ENCODE data around the gene NDUFAF8.

The NDUFAF8 gene

GRCh38 chr17:81277421-81277820, 38.3 kb downstream of the NDUFAF8 start:
- no peak for DNase-seq (ENCODE audit: extremely low read depth, insufficient read length)
- Histone ChIP-seq H3K36me3 (ENCODE audit: control insufficient read depth, insufficient read depth, low read length) (peaks cover 46% of the 10 kb centered on the region), H3K4me3 (replicated peaks; ENCODE audit: low read depth, low read length) (no peak overlapping the region), H3K27me3 (replicated peaks; ENCODE audit: control insufficient read depth, insufficient read depth, low read length) (no peaks in the 10 kb centered on the region)
- TF ChIP-seq, protein P1, sequence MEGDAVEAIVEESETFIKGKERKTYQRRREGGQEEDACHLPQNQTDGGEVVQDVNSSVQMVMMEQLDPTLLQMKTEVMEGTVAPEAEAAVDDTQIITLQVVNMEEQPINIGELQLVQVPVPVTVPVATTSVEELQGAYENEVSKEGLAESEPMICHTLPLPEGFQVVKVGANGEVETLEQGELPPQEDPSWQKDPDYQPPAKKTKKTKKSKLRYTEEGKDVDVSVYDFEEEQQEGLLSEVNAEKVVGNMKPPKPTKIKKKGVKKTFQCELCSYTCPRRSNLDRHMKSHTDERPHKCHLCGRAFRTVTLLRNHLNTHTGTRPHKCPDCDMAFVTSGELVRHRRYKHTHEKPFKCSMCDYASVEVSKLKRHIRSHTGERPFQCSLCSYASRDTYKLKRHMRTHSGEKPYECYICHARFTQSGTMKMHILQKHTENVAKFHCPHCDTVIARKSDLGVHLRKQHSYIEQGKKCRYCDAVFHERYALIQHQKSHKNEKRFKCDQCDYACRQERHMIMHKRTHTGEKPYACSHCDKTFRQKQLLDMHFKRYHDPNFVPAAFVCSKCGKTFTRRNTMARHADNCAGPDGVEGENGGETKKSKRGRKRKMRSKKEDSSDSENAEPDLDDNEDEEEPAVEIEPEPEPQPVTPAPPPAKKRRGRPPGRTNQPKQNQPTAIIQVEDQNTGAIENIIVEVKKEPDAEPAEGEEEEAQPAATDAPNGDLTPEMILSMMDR (IDR thresholded peaks at IDR 0.05; ENCODE audit: insufficient read depth, low read length, poor library complexity, severe bottlenecking) = no peak

DNA sequence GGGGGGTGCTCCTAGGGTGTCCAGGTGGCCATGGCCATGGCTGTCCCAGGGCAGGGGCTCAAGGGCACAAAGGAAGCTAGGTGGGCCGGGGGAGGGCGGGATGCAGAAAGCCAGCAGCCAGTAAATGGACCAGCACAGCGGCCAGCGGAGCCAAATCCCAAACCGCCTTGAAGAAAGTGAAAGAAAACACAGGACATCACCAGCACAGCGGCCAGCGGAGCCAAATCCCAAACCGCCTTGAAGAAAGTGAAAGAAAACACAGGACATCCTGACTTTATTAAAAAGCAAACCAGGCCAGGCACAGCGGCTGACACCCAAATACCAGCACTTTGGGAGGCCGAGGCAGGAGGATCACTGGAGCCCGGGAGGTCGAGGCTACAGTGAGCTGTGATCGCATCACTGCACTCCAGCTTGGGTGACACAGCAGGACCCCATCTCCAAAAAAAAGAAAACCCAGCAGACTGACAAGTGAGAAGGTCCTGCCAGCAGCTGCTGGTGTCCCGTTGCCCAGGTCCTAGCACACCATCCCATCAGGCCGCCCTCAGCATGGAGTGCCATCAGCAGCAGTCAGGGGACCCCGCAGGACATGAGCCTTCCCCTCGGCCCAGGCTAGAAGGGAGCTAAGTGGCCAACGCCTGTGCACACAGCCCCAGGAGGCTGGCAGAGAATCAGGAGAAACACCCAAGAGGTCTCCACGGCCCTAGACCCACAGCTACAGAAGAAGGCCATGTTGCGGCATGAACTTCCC, 39.0 kb downstream of the NDUFAF8 start:
- Histone ChIP-seq H3K36me3 (ENCODE audit: control insufficient read depth, insufficient read depth, low read length) (peaks cover 45% of the 10 kb centered on the region), H3K27me3 (replicated peaks; ENCODE audit: control insufficient read depth, insufficient read depth, low read length) (no peaks in the 10 kb centered on the region), H3K4me3 (replicated peaks; ENCODE audit: low read depth, low read length) (no peak overlapping the region)
- DNase-seq (ENCODE audit: extremely low read depth, insufficient read length) = no peak
- TF ChIP-seq, protein P1 (IDR thresholded peaks at IDR 0.05; ENCODE audit: insufficient read depth, low read length, poor library complexity, severe bottlenecking) = no peak

- no peak for DNase-seq (ENCODE audit: extremely low read depth, insufficient read length)
- Histone ChIP-seq H3K4me3 (replicated peaks; ENCODE audit: low read depth, low read length) (no peak overlapping the region), H3K27me3 (replicated peaks; ENCODE audit: control insufficient read depth, insufficient read depth, low read length) (no peaks in the 10 kb centered on the region), H3K36me3 (ENCODE audit: control insufficient read depth, insufficient read depth, low read length) (peaks cover 44% of the 10 kb centered on the region)
- TF ChIP-seq, protein P1 (IDR thresholded peaks at IDR 0.05; ENCODE audit: insufficient read depth, low read length, poor library complexity, severe bottlenecking) = no peak
Observed at GRCh38 chr17:81278831-81279230, 39.7 kb downstream of the NDUFAF8 start.

GRCh38 chr17:81279278-81280275, 40.5 kb downstream of the NDUFAF8 start:
- TF ChIP-seq, protein P1 (IDR thresholded peaks at IDR 0.05; ENCODE audit: insufficient read depth, low read length, poor library complexity, severe bottlenecking) = no peak
- Histone ChIP-seq H3K27me3 (replicated peaks; ENCODE audit: control insufficient read depth, insufficient read depth, low read length) (no peaks in the 10 kb centered on the region), H3K36me3 (ENCODE audit: control insufficient read depth, insufficient read depth, low read length) (peaks cover 41% of the 10 kb centered on the region), H3K4me3 (replicated peaks; ENCODE audit: low read depth, low read length) (no peak overlapping the region)
- DNase-seq (ENCODE audit: extremely low read depth, insufficient read length) = no peak

DNA sequence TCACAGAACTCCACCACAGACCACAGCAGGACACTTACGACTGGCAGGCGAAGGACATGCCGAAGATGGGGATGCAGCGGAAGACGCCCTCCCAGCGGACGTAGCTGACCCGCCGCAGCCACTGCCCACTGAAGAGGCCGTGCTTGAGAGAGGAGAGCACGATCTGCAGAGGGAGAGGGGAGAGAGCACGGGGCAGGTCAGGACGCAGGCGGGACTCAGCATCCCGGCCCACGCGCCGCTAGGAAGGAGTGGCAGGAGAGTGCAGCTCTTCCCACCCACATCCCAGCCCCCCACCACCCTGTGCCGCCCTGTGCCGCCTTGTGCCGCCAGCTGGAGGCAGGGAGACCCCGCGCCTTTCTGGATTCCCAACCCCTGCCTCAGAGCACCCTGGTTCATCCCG, 41.5 kb downstream of the NDUFAF8 start:
- Histone ChIP-seq H3K4me3 (replicated peaks; ENCODE audit: low read depth, low read length) (no peak overlapping the region), H3K36me3 (ENCODE audit: control insufficient read depth, insufficient read depth, low read length) (peaks cover 37% of the 10 kb centered on the region), H3K27me3 (replicated peaks; ENCODE audit: control insufficient read depth, insufficient read depth, low read length) (no peaks in the 10 kb centered on the region)
- DNase-seq (ENCODE audit: extremely low read depth, insufficient read length) = no peak
- TF ChIP-seq, protein P1 (IDR thresholded peaks at IDR 0.05; ENCODE audit: insufficient read depth, low read length, poor library complexity, severe bottlenecking) = no peak

All from GM06990 (cell line).